Measurements from ENCODE around the gene FREM1.

The FREM1 gene

GRCh38 chr9:14909961-14910805 lies at the start of gene FREM1:
TSS of gene FREM1 (minus strand) at chr9:14910428. CDS start at chr9:14868977, 41,451 bp downstream.
- POLR2A ChIA-PET, result no interaction called here
- CTCF ChIA-PET, result interaction anchor here (0.8 kb wide), 1 partner anchor 10 kb away, joined by 3 read pairs; no protein-coding TSS in a partner anchor
- no peak for DNase-seq (ENCODE audit: extremely low spot score)
- TF ChIP-seq CTCF (IDR thresholded peaks at IDR 0.05; ENCODE audit: control extremely low read depth, extremely low read depth, low read depth, missing control alignments), result no peak

- POLR2A ChIA-PET, result no interaction called here
- CTCF ChIA-PET, result interaction anchor here (0.6 to 0.8 kb wide), 2 partner anchors 10 to 13 kb away, joined by 3 read pairs; no protein-coding TSS in a partner anchor
- no peak for TF ChIP-seq CTCF (IDR thresholded peaks at IDR 0.05; ENCODE audit: control extremely low read depth, extremely low read depth, low read depth, missing control alignments)
These were observed 48.8 kb upstream of the FREM1 start for GRCh38 chr9:14958989-14959388.

GRCh38 chr9:14957109-14957508 lies 46.9 kb upstream of the FREM1 start:
- no peak for DNase-seq (ENCODE audit: extremely low spot score)
- TF ChIP-seq CTCF (IDR thresholded peaks at IDR 0.05; ENCODE audit: control extremely low read depth, extremely low read depth, low read depth, missing control alignments), result no peak
- ChIA-PET CTCF (interaction anchor here (1.0 kb wide), 1 partner anchor 9 kb away, joined by 3 read pairs; no protein-coding TSS in a partner anchor), POLR2A (no interaction called here)

More at GRCh38 chr9:14958989-14959388, 48.8 kb upstream of the FREM1 start:
- no peak for DNase-seq (ENCODE audit: extremely low spot score)

GRCh38 chr9:14956208-14956607 lies 46.0 kb upstream of the FREM1 start:
- TF ChIP-seq CTCF (IDR thresholded peaks at IDR 0.05; ENCODE audit: control extremely low read depth, extremely low read depth, low read depth, missing control alignments), result no peak
- no peak for DNase-seq (ENCODE audit: extremely low spot score)
- POLR2A ChIA-PET, result interaction anchor here (0.6 kb wide), 1 partner anchor 740 kb away, joined by 3 read pairs; no protein-coding TSS in a partner anchor
- CTCF ChIA-PET, result no interaction called here

- ChIA-PET POLR2A (no interaction called here), CTCF (interaction anchor here (1.1 kb wide), 1 partner anchor 13 kb away, joined by 3 read pairs; no protein-coding TSS in a partner anchor)
- no peak for DNase-seq (ENCODE audit: extremely low spot score)
- no peak for TF ChIP-seq CTCF (IDR thresholded peaks at IDR 0.05; ENCODE audit: control extremely low read depth, extremely low read depth, low read depth, missing control alignments)
These were observed 35.1 kb upstream of the FREM1 start for GRCh38 chr9:14945351-14945750.

GRCh38 chr9:14941501-14942405 lies 31.5 kb upstream of the FREM1 start:
- DNase-seq (ENCODE audit: extremely low spot score), result no peak
- TF ChIP-seq CTCF (IDR thresholded peaks at IDR 0.05; ENCODE audit: control extremely low read depth, extremely low read depth, low read depth, missing control alignments), result no peak
- ChIA-PET CTCF (no interaction called here), POLR2A (no interaction called here)
